Liver (tissue), 9 donors: ENCODE measurements around the gene ANKS3. TPM values are rescaled to one million over a fixed set of nuclear protein-coding genes. Genes with fewer than 3 reads are reported as not detected.

ENCODE experiments used
- DNase-seq: peaks from one replicate; pipeline ENCODE4 v3.0.0-alpha.2; 2017; ENCODE audit warnings: low spot score
- H3K27ac ChIP-seq, 2 donors: one replicate each; pipeline ENCODE4 v1.7.0; 2013; ENCODE audit warnings: inconsistent platforms in 2 of 2, low read length in 2 of 2, control low read depth in 1 of 2, low read depth in 1 of 2, mild to moderate bottlenecking in 1 of 2
- H3K27me3 ChIP-seq, 4 donors: one replicate each; pipeline versions ENCODE4 v1.6.1 to v1.7.0; 2013; ENCODE audit warnings: low read length in 3 of 4, inconsistent platforms in 1 of 4, mild to moderate bottlenecking in 1 of 4, moderate library complexity in 1 of 4; ENCODE audit not compliant: control insufficient read depth in 4 of 4, insufficient read depth in 4 of 4
- H3K36me3 ChIP-seq, 4 donors: one replicate each; pipeline versions ENCODE4 v1.6.1 to v1.7.0; 2013; ENCODE audit warnings: low read length in 3 of 4, mild to moderate bottlenecking in 3 of 4, low read depth in 1 of 4, moderate library complexity in 1 of 4; ENCODE audit not compliant: control insufficient read depth in 4 of 4, insufficient read depth in 3 of 4
- H3K4me1 ChIP-seq, 4 donors: one replicate each; pipeline versions ENCODE4 v1.6.1 to v1.7.0; 2013; ENCODE audit warnings: low read length in 3 of 4, mild to moderate bottlenecking in 3 of 4, moderate library complexity in 1 of 4; ENCODE audit not compliant: control insufficient read depth in 4 of 4, insufficient read depth in 4 of 4
- H3K4me3 ChIP-seq, 3 donors: one replicate each; pipeline versions ENCODE4 v1.6.1 to v1.7.0; 2013; ENCODE audit warnings: low read length in 3 of 3, control low read depth in 1 of 3, low read depth in 1 of 3, mild to moderate bottlenecking in 1 of 3
- H3K9ac ChIP-seq, 2 donors: one replicate each; pipeline ENCODE4 v1.7.0; 2013; ENCODE audit warnings: low read length in 2 of 2, mild to moderate bottlenecking in 2 of 2, moderate library complexity in 2 of 2, control low read depth in 1 of 2, low read depth in 1 of 2
- H3K9me3 ChIP-seq, 4 donors: one replicate each; pipeline versions ENCODE4 v1.6.1 to v1.7.0; 2013; ENCODE audit warnings: low read length in 3 of 4; ENCODE audit not compliant: control insufficient read depth in 4 of 4
- EGR1 ChIP-seq, 2 donors: IDR thresholded peaks; 2 replicates each; pipeline ENCODE4 v1.6.1; 2016 to 2018; ENCODE audit warnings: antibody characterized with exemption in 2 of 2, low read depth in 2 of 2
- FOXA1 ChIP-seq: IDR thresholded peaks from 2 replicates; pipeline ENCODE4 v1.6.1; 2016; ENCODE audit warnings: antibody characterized with exemption
- FOXA2 ChIP-seq: IDR thresholded peaks from 2 replicates; pipeline ENCODE4 v1.6.1; 2016; ENCODE audit warnings: antibody characterized with exemption
- GABPA ChIP-seq, 2 donors: IDR thresholded peaks in 1 of 2; conservative IDR thresholded peaks in 1 of 2; 2 replicates each; pipeline ENCODE4 v1.6.1; 2016; ENCODE audit warnings: antibody characterized with exemption in 2 of 2, mild to moderate bottlenecking in 1 of 2, moderate library complexity in 1 of 2
- HNF4A ChIP-seq, 2 donors: conservative IDR thresholded peaks; 2 replicates each; pipeline ENCODE4 v1.6.1; 2016; ENCODE audit warnings: antibody characterized with exemption in 2 of 2, mild to moderate bottlenecking in 2 of 2
- HNF4G ChIP-seq: IDR thresholded peaks from 2 replicates; pipeline ENCODE4 v1.6.1; 2016; ENCODE audit warnings: antibody characterized with exemption
- JUND ChIP-seq, 2 donors: IDR thresholded peaks; 2 replicates each; pipeline ENCODE4 v1.6.1; 2016; ENCODE audit warnings: antibody characterized with exemption in 2 of 2
- MAX ChIP-seq: IDR thresholded peaks from 2 replicates; pipeline ENCODE4 v1.6.1; 2016; ENCODE audit warnings: antibody characterized with exemption
- NR2F2 ChIP-seq: IDR thresholded peaks from 2 replicates; pipeline ENCODE4 v1.6.1; 2016; ENCODE audit warnings: antibody characterized with exemption
- RAD21 ChIP-seq, 2 donors: IDR thresholded peaks; 2 replicates each; pipeline ENCODE4 v1.6.1; 2016; ENCODE audit warnings: antibody characterized with exemption in 2 of 2, mild to moderate bottlenecking in 2 of 2
- RXRA ChIP-seq, 2 donors: IDR thresholded peaks; 2 replicates each; pipeline ENCODE4 v1.6.1; 2017 to 2018; ENCODE audit warnings: antibody characterized with exemption in 2 of 2, mild to moderate bottlenecking in 1 of 2
- SP1 ChIP-seq: IDR thresholded peaks from 2 replicates; pipeline ENCODE4 v1.6.1; 2018; ENCODE audit warnings: antibody characterized with exemption, mild to moderate bottlenecking
- TAF1 ChIP-seq: conservative IDR thresholded peaks from 2 replicates; pipeline ENCODE4 v1.6.1; 2016; ENCODE audit warnings: antibody characterized with exemption, mild to moderate bottlenecking
- YY1 ChIP-seq: IDR thresholded peaks from 2 replicates; pipeline ENCODE4 v1.6.1; 2016; ENCODE audit warnings: antibody characterized with exemption, mild to moderate bottlenecking
- WGBS: extraction: QIAGEN DNeasy Blood & Tissue Kit; methylation state at CpG from one replicate; pipeline ENCODE4 v1.1.7; 2013; 5-methylcytosine and 5-hydroxymethylcytosine counted together
- polyA plus RNA-seq, 2 donors: library from polyadenylated mRNA; stranded (reverse) in 1 of 2; unstranded in 1 of 2; fragments of 200-250 nt in 1 of 2; fragments of >200 nt in 1 of 2; fragmentation: Nextera tagmentation in 1 of 2; extraction: Ambion mirVana in 1 of 2; gene quantifications; one replicate each; pipeline versions ENCODE4 v1.2.1 to v1.2.3, GENCODE V29; 2013 to 2015
- total RNA-seq, 2 donors: library from RNA; depleted of rRNA; stranded (reverse); fragments of >200 nt; gene quantifications; one replicate each; pipeline ENCODE4 v1.2.3, GENCODE V29; 2014
- TF ChIP-seq, protein P1 (sequence below): IDR thresholded peaks from 2 replicates; pipeline ENCODE4 v1.6.1; 2016; ENCODE audit warnings: antibody characterized with exemption
- TF ChIP-seq, protein P2 (sequence below): IDR thresholded peaks from 2 replicates; pipeline ENCODE4 v1.6.1; 2016; ENCODE audit warnings: antibody characterized with exemption
- TF ChIP-seq, protein P3 (sequence below): IDR thresholded peaks from 2 replicates; pipeline ENCODE4 v1.6.1; 2016; ENCODE audit warnings: antibody characterized with exemption, mild to moderate bottlenecking
- donor health status: healthy.
- donor health status: healthy.
- donor health status: healthy.
- donor health status: healthy.
- donor health status: healthy.

The ANKS3 gene
- total and polyA plus RNA-seq, 4 donors, result 4.0 to 14.0 (median 4.7) TPM

- TF ChIP-seq, protein P1, sequence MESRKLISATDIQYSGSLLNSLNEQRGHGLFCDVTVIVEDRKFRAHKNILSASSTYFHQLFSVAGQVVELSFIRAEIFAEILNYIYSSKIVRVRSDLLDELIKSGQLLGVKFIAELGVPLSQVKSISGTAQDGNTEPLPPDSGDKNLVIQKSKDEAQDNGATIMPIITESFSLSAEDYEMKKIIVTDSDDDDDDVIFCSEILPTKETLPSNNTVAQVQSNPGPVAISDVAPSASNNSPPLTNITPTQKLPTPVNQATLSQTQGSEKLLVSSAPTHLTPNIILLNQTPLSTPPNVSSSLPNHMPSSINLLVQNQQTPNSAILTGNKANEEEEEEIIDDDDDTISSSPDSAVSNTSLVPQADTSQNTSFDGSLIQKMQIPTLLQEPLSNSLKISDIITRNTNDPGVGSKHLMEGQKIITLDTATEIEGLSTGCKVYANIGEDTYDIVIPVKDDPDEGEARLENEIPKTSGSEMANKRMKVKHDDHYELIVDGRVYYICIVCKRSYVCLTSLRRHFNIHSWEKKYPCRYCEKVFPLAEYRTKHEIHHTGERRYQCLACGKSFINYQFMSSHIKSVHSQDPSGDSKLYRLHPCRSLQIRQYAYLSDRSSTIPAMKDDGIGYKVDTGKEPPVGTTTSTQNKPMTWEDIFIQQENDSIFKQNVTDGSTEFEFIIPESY, result no peak
- no peak for TF ChIP-seq FOXA1
- TF ChIP-seq HNF4A (conservative IDR thresholded peaks at IDR 0.05), result no peak
- no peak for TF ChIP-seq RAD21 (IDR thresholded peaks at IDR 0.05)
- no peak for TF ChIP-seq FOXA2
- TF ChIP-seq YY1, result no peak
- no peak overlapping the region for H3K4me3 ChIP-seq
- H3K36me3 ChIP-seq, result peaks cover 1 to 10% (median 4%) of the 10 kb centered on the region in 4 donors
- WGBS, result 90% methylated on average over 8 of the region's 8 CpGs
- no peaks in the 10 kb centered on the region for H3K9me3 ChIP-seq
- H3K27me3 ChIP-seq, result no peaks in the 10 kb centered on the region
- H3K4me1 ChIP-seq, result peaks cover 0 to 6% (median 3%) of the 10 kb centered on the region in 4 donors
- no peak overlapping the region for H3K9ac ChIP-seq
- DNase-seq, result no peak
- H3K27ac ChIP-seq, result no peak overlapping the region
These were observed 12.1 kb upstream of the ANKS3 start for GRCh38 chr16:4746215-4746614.

DNA sequence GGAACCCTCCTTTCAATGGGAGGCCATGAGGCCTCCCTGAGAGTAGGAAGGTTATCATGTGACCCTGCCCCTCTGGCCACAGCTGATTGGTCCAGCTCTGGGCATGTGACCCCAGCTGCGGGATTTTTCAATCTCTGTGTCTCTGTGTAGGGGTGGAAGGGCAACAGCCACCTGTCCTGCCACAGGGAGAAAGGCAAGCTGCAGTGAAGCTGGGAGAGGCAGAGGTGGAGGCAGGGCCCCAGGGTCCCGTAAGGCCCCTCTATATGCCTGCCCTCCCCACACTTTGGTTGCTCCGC is 11.2 kb upstream of the ANKS3 start:
- Histone ChIP-seq H3K4me3 (no peak overlapping the region), H3K4me1 (peaks cover 0 to 6% (median 3%) of the 10 kb centered on the region in 4 donors), H3K27ac (no peak overlapping the region), H3K36me3 (peaks cover 0 to 5% (median 0%) of the 10 kb centered on the region in 4 donors), H3K27me3 (no peaks in the 10 kb centered on the region), H3K9me3 (no peaks in the 10 kb centered on the region), H3K9ac (no peak overlapping the region)
- 87% methylated on average over 3 of the region's 3 CpGs for WGBS
- no peak for DNase-seq
- TF ChIP-seq HNF4G (no peak), RAD21 (IDR thresholded peaks at IDR 0.05) (no peak), EGR1 (IDR thresholded peaks at IDR 0.05; ENCODE audit: low read depth in 2 of 2) (no peak), FOXA2 (no peak), NR2F2 (no peak), JUND (IDR thresholded peaks at IDR 0.05) (no peak)
- TF ChIP-seq, protein P1, result no peak

DNA sequence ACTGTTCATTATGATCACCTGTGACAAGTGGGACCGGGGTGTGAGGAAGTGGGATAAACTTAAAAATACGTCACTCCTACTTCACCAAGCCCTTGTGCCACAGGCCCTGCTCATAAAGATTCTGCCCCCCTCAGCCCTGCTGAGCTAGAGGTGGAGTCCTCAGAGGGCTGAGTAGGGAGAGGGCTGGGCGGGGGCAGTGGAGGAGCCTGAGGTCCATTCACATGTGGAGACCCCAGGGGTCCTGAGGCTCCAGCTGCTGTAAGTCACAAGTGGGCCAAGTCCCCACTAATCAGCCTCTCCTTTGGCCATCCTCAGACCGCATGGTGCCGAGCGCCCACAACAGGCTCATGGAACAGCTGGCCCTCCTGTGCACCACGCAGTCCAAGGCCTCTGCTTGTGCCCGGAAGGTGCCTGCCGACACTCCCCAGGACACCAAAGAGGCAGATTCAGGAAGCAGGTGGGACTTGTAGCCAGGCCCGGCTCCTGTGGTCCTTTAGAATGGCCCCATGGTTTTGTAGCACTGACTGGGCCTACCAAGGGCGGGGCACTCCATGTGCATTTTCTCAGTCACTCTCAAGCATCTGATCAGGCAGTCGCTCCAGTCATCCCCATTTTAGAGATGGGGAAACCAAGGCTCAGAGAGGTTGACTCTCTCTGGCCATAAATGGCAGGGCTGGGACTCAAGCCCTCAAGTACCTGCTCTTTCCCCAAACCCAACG is 10.6 kb upstream of the ANKS3 start:
- Histone ChIP-seq H3K36me3 (peaks cover 0 to under 1% (median 0%) of the 10 kb centered on the region in 4 donors), H3K9me3 (no peaks in the 10 kb centered on the region), H3K27ac (no peak overlapping the region), H3K4me3 (no peak overlapping the region), H3K4me1 (peaks cover 0 to 6% (median 3%) of the 10 kb centered on the region in 4 donors), H3K9ac (no peak overlapping the region), H3K27me3 (no peaks in the 10 kb centered on the region)
- TF ChIP-seq YY1 (no peak), NR2F2 (no peak), HNF4G (no peak), SP1 (no peak), GABPA (IDR thresholded peaks at IDR 0.05 in 1 of 2, conservative IDR thresholded peaks at IDR 0.05 in 1 of 2) (no peak), RXRA (IDR thresholded peaks at IDR 0.05) (no peak), TAF1 (no peak), FOXA2 (no peak), RAD21 (IDR thresholded peaks at IDR 0.05) (no peak), JUND (IDR thresholded peaks at IDR 0.05) (no peak), HNF4A (conservative IDR thresholded peaks at IDR 0.05) (no peak), EGR1 (IDR thresholded peaks at IDR 0.05; ENCODE audit: low read depth in 2 of 2) (no peak), MAX (no peak)
- TF ChIP-seq, protein P2, sequence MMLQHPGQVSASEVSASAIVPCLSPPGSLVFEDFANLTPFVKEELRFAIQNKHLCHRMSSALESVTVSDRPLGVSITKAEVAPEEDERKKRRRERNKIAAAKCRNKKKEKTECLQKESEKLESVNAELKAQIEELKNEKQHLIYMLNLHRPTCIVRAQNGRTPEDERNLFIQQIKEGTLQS, result no peak
- TF ChIP-seq, protein P3, sequence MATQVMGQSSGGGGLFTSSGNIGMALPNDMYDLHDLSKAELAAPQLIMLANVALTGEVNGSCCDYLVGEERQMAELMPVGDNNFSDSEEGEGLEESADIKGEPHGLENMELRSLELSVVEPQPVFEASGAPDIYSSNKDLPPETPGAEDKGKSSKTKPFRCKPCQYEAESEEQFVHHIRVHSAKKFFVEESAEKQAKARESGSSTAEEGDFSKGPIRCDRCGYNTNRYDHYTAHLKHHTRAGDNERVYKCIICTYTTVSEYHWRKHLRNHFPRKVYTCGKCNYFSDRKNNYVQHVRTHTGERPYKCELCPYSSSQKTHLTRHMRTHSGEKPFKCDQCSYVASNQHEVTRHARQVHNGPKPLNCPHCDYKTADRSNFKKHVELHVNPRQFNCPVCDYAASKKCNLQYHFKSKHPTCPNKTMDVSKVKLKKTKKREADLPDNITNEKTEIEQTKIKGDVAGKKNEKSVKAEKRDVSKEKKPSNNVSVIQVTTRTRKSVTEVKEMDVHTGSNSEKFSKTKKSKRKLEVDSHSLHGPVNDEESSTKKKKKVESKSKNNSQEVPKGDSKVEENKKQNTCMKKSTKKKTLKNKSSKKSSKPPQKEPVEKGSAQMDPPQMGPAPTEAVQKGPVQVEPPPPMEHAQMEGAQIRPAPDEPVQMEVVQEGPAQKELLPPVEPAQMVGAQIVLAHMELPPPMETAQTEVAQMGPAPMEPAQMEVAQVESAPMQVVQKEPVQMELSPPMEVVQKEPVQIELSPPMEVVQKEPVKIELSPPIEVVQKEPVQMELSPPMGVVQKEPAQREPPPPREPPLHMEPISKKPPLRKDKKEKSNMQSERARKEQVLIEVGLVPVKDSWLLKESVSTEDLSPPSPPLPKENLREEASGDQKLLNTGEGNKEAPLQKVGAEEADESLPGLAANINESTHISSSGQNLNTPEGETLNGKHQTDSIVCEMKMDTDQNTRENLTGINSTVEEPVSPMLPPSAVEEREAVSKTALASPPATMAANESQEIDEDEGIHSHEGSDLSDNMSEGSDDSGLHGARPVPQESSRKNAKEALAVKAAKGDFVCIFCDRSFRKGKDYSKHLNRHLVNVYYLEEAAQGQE, result no peak
- DNase-seq, result no peak
- 75% methylated on average over 13 of the region's 13 CpGs for WGBS
